Measurements from ENCODE around the gene SBK2.
"Not testable (repeated sequence)": the region's sequence is repeated elsewhere in the genome, so short reads cannot be mapped to it uniquely, and the experiment has no call there.

The SBK2 gene

GRCh38 chr19:55536951-55537740, at the start of gene SBK2:
TSS of gene SBK2 (minus strand) at chr19:55537133. CDS start at chr19:55536294, 839 bp downstream.
- no peak for DNase-seq (ENCODE audit: low read depth)

GRCh38 chr19:55585658-55586339, 48.9 kb upstream of the SBK2 start:
- no peak for DNase-seq (ENCODE audit: low read depth)

GRCh38 chr19:55584871-55585270, 47.9 kb upstream of the SBK2 start:
- no peak for DNase-seq (ENCODE audit: low read depth)

- not testable (repeated sequence) for DNase-seq (ENCODE audit: low read depth)
Observed at GRCh38 chr19:55583897-55584296, 47.0 kb upstream of the SBK2 start.

- DNase-seq (ENCODE audit: low read depth) = not testable (repeated sequence)
Observed at GRCh38 chr19:55582284-55582683, 45.4 kb upstream of the SBK2 start.

GRCh38 chr19:55581823-55582223, 44.9 kb upstream of the SBK2 start:
- DNase-seq (ENCODE audit: low read depth) = no peak

GRCh38 chr19:55581145-55581822, 44.4 kb upstream of the SBK2 start:
- no peak for DNase-seq (ENCODE audit: low read depth)

GRCh38 chr19:55580628-55581144, 43.8 kb upstream of the SBK2 start, which contains the start of gene ZNF579:
TSS of gene ZNF579 (minus strand) at chr19:55580848. CDS start at chr19:55579639, 1,209 bp downstream.
- peak; percentile 63 for DNase-seq (ENCODE audit: low read depth)

GRCh38 chr19:55579766-55580621, 43.1 kb upstream of the SBK2 start:
- DNase-seq (ENCODE audit: low read depth) = no peak

GRCh38 chr19:55578761-55579747, 42.1 kb upstream of the SBK2 start:
- DNase-seq (ENCODE audit: low read depth) = no peak

- DNase-seq (ENCODE audit: low read depth) = no peak
Observed at GRCh38 chr19:55578031-55578760, 41.3 kb upstream of the SBK2 start.

- no peak for DNase-seq (ENCODE audit: low read depth)
Observed at GRCh38 chr19:55576746-55577145, 39.8 kb upstream of the SBK2 start.

- DNase-seq (ENCODE audit: low read depth) = not testable (repeated sequence)
Observed at GRCh38 chr19:55573929-55574328, 37.0 kb upstream of the SBK2 start.

GRCh38 chr19:55569477-55569876, 32.5 kb upstream of the SBK2 start:
- DNase-seq (ENCODE audit: low read depth) = not testable (repeated sequence)

- DNase-seq (ENCODE audit: low read depth) = no peak
Observed at GRCh38 chr19:55567708-55568328, 30.9 kb upstream of the SBK2 start.

GRCh38 chr19:55566823-55567222, 29.9 kb upstream of the SBK2 start:
- no peak for DNase-seq (ENCODE audit: low read depth)

- DNase-seq (ENCODE audit: low read depth) = no peak
Observed at GRCh38 chr19:55563261-55563690, 26.3 kb upstream of the SBK2 start.

GRCh38 chr19:55559684-55560083, 22.8 kb upstream of the SBK2 start:
- DNase-seq (ENCODE audit: low read depth) = no peak

- no peak for DNase-seq (ENCODE audit: low read depth)
Observed at GRCh38 chr19:55554741-55555152, 17.8 kb upstream of the SBK2 start.
